Measurements from ENCODE around the gene C2orf92.

Gene C2orf92

GRCh38 chr2:97658691-97659157 is 10.8 kb upstream of the C2orf92 start:
- Histone ChIP-seq H3K4me3 (replicated peaks; ENCODE audit: low read depth, low read length) (no peak overlapping the region), H3K36me3 (ENCODE audit: control insufficient read depth, insufficient read depth, low read length) (peaks cover 29% of the 10 kb centered on the region), H3K27me3 (replicated peaks; ENCODE audit: control insufficient read depth, insufficient read depth, low read length) (no peaks in the 10 kb centered on the region)
- no peak for DNase-seq (ENCODE audit: extremely low read depth, insufficient read length)
- TF ChIP-seq, protein P1, sequence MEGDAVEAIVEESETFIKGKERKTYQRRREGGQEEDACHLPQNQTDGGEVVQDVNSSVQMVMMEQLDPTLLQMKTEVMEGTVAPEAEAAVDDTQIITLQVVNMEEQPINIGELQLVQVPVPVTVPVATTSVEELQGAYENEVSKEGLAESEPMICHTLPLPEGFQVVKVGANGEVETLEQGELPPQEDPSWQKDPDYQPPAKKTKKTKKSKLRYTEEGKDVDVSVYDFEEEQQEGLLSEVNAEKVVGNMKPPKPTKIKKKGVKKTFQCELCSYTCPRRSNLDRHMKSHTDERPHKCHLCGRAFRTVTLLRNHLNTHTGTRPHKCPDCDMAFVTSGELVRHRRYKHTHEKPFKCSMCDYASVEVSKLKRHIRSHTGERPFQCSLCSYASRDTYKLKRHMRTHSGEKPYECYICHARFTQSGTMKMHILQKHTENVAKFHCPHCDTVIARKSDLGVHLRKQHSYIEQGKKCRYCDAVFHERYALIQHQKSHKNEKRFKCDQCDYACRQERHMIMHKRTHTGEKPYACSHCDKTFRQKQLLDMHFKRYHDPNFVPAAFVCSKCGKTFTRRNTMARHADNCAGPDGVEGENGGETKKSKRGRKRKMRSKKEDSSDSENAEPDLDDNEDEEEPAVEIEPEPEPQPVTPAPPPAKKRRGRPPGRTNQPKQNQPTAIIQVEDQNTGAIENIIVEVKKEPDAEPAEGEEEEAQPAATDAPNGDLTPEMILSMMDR (IDR thresholded peaks at IDR 0.05; ENCODE audit: insufficient read depth, low read length, poor library complexity, severe bottlenecking) = no peak

DNA sequence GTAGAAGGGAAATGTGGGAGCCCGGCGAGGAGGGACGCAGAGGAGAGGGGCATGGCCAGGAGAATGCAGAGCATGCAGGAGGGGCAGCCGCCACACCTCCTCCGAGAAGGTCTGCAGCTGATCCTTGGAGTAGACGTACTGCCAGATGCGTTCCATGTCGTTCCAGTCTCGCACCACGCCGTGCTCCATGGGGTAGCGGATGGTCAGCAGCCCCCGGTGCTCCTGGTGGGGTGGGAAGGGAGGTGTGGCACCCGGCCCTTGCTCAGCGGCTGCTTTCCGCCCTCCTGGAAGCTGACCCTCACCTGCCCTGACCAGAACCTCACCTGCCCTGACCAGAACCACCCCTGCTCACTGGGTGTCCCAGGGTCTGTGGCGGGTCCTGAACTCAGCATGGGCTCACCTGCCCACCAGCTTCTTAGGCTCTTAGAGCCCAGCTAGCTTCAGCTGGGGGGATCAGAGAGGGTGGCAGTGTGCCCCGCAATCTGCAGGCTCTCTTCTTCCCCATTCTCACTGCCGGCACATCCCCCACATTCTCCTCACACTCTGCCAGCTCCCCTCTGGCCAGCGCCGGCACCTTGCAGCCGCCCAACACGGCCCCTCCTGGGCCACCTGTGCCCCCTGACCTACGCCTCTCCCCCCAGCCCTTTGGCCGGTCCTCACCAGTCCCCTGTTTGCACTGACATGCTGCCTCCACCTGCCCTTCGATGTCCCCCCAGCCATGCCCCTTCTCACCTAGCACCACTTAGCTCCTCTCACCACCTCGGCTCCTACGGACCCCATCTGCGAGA is 10.1 kb upstream of the C2orf92 start:
- Histone ChIP-seq H3K36me3 (ENCODE audit: control insufficient read depth, insufficient read depth, low read length) (peaks cover 29% of the 10 kb centered on the region), H3K4me3 (replicated peaks; ENCODE audit: low read depth, low read length) (no peak overlapping the region), H3K27me3 (replicated peaks; ENCODE audit: control insufficient read depth, insufficient read depth, low read length) (no peaks in the 10 kb centered on the region)
- no peak for DNase-seq (ENCODE audit: extremely low read depth, insufficient read length)
- TF ChIP-seq, protein P1 (IDR thresholded peaks at IDR 0.05; ENCODE audit: insufficient read depth, low read length, poor library complexity, severe bottlenecking) = no peak

GRCh38 chr2:97660044-97660774 is 9.3 kb upstream of the C2orf92 start:
- peaks cover 29% of the 10 kb centered on the region for H3K36me3 ChIP-seq (ENCODE audit: control insufficient read depth, insufficient read depth, low read length)
- TF ChIP-seq, protein P1 (IDR thresholded peaks at IDR 0.05; ENCODE audit: insufficient read depth, low read length, poor library complexity, severe bottlenecking) = no peak
- no peak for DNase-seq (ENCODE audit: extremely low read depth, insufficient read length)
- no peaks in the 10 kb centered on the region for H3K27me3 ChIP-seq (replicated peaks; ENCODE audit: control insufficient read depth, insufficient read depth, low read length)
- H3K4me3 ChIP-seq (replicated peaks; ENCODE audit: low read depth, low read length) = no peak overlapping the region

DNA sequence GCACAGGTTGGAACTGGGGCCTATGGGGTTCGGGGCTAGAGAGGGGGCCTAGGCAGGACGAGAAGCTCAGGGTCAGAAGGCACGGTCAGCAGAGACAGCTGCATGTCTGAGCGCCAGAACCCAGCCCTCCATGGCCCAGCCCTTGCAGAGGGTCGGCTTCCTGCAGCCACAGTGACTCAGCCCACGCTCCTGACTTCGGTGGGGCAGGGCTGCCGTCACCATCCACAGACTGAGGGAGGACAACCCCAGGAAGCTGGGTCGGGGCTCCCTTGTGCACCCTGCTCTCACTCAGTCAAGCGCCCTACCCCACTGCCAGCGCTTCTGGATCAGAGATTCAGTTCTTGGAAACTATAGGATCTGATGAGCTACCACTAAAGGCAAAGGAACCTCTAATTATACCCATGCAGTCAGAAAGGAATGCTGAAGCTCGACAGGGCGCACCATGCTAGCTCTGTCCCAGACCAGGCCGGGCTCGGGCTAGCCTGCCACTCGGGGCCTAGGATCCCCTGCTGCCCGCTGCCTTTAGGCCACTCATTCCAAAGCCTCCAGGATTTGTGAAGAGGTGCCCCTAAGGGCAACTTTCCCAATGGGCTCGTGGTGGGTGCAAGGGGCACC is 8.6 kb upstream of the C2orf92 start:
- Histone ChIP-seq H3K36me3 (ENCODE audit: control insufficient read depth, insufficient read depth, low read length) (peaks cover 29% of the 10 kb centered on the region), H3K27me3 (replicated peaks; ENCODE audit: control insufficient read depth, insufficient read depth, low read length) (no peaks in the 10 kb centered on the region), H3K4me3 (replicated peaks; ENCODE audit: low read depth, low read length) (no peak overlapping the region)
- DNase-seq (ENCODE audit: extremely low read depth, insufficient read length) = no peak
- TF ChIP-seq, protein P1 (IDR thresholded peaks at IDR 0.05; ENCODE audit: insufficient read depth, low read length, poor library complexity, severe bottlenecking) = no peak

DNA sequence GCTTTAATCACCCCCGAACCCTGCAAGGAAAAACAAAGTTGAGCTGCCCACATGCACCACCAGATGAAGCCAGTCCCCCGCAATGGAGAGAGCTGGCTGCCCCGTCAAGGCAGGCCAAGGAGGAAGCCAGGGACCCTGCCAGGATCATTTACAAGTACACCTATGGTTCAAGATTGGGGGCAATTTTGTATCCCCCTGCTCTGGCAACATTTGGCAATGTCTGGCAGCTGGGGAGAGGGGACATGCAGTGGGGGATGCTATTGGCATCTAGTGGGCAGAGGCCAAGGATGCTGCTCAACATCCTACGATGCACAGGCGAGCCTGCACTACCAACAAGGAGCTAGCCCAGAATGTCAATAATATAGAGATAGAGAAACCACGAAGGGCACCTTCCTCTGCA is 7.6 kb upstream of the C2orf92 start:
- H3K4me3 ChIP-seq (replicated peaks; ENCODE audit: low read depth, low read length) = peak overlapping the region; percentile 92
- no peaks in the 10 kb centered on the region for H3K27me3 ChIP-seq (replicated peaks; ENCODE audit: control insufficient read depth, insufficient read depth, low read length)
- peaks cover 21% of the 10 kb centered on the region for H3K36me3 ChIP-seq (ENCODE audit: control insufficient read depth, insufficient read depth, low read length)
- DNase-seq (ENCODE audit: extremely low read depth, insufficient read length) = no peak
- TF ChIP-seq, protein P1 (IDR thresholded peaks at IDR 0.05; ENCODE audit: insufficient read depth, low read length, poor library complexity, severe bottlenecking) = no peak
